Myocyte (in vitro differentiated cells): ENCODE measurements around the gene TMPRSS9. TPM values are rescaled to one million over a fixed set of nuclear protein-coding genes. Genes with fewer than 3 reads are reported as not detected.

Source experiments
- DNase-seq: peaks from one replicate; pipeline ENCODE4 v3.0.0-alpha.2; 2012; ENCODE audit warnings: low read depth
- polyA plus RNA-seq: library from polyadenylated mRNA; unstranded; fragments of >200 nt; gene quantifications from one replicate; pipeline ENCODE4 v1.2.1, GENCODE V29; 2012; ENCODE audit warnings: missing spikeins
- total RNA-seq: library from RNA; depleted of rRNA; stranded (reverse); fragments of >200 nt; gene quantifications from 2 replicates; pipeline ENCODE4 v1.2.3, GENCODE V29; 2014

The TMPRSS9 gene
- not detected in 2 replicates for total RNA-seq
- polyA plus RNA-seq = 0.62 TPM

- DNase-seq = no peak
Measured at GRCh38 chr19:2359992-2360685, at the start of gene TMPRSS9. TMPRSS9 (plus strand) TSS chr19:2360265; CDS start chr19:2389786, 29,521 bp downstream.

DNA sequence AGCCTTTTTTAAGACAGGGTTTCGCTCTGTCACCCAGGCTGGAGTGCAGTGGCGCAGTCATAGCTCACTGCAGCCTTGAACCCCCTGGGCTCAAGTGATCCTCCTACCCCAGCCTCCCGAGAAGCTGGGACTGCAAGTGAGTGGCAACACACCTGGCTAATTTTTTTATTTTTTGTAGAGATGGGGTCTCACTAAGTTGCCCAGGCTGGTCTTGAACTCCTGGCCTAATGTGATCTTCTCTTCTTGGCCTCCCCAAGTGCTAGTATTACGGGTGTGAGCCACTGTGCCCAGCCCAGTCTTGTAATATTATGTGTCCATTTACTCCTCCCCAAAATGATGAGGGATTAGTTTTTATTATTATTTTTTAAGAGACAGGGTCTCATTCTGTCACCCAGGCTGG lies 49.0 kb upstream of the TMPRSS9 start:
- no peak for DNase-seq

DNA sequence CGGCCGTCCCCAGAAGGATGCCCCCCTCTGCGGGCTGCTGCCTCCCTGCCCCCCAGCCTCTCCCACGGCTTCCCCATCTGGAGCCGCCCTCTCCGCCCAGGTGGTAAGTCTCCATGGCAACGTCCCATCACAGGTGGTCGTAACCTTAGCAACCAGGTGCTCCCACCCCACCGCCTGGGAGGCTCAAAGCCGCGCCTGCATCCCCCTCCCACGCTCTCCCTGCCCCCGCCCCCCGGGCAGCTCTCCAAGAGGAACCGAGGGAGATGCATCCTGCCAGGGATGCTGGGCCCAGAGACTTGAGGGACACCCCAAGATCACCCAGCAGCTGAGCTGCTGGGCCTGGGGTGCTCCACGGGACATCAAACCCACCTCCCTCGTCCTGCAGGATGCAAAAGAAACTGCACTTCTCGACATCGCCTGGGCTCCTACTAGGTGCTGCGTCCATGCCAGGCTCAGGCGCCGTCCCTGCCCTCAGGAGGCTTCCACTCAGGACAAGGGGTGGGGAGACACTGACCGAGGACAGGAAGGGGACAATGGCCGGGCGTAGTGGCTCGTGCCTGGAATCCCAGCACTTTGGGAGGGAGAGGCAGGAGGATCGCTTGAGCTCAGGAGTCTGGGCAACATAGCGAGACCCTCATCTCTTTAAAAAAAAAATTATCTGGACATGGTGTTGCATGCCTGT lies 47.1 kb upstream of the TMPRSS9 start:
- DNase-seq = no peak

DNA sequence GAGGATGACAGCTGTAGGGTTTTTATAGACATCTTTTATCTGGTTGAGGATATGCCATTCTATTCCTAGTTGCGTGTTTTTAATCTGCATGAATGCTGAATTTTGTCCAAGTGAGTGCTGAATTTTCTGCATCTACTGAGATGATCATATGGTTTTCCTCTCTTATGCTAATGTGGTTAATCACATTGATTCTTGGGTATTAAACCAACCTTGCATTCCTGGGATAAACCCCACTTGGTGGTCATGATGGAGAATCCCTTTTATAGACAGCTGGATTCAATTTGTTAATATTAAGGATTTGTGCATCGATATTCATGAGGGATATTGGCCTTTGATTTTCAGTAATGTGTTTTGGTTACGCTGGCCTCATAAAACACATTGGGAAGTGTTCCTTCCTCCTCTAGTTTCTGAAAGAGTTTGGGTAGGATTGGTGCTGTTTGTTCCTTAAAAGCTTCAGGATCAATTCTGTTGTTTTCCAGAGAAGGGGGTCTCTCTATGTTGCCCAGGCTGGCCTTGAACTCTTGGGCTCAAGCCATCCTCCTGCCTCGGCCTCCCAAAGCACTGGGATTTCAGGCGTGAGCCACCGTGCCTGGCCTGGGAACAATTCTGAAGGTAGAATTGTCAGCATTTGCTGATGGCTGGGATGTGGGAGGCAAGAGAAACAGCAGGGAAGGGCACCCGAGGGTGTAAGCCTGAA lies 44.8 kb upstream of the TMPRSS9 start:
- DNase-seq = no peak

DNA sequence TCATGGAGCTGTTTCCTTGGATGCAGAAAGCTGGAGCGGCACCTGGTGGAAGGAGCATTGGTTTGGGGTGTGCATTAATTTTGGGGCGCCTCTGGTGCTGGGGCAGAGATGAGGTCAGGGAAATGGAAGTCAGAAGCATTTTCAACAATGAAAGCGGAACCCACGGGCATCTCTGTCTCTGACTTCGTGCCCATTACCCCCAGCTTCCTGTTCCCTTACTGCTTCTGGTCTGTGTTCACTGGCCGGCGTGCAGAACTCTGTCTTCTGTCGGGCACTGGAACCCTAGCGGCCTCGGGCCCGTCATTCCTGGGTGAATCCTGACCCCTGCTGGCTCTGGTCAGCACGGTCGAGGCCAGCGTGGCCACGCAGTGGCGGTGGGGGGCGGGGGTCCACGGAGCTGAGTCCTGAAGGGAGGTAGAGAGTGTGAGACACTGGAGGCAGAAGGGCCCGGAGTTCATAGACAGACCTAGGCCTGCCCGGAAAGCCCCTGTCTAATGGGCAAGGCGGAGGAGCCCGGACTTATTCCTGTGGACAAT lies 44.2 kb upstream of the TMPRSS9 start:
- peak; percentile 71 for DNase-seq

DNA sequence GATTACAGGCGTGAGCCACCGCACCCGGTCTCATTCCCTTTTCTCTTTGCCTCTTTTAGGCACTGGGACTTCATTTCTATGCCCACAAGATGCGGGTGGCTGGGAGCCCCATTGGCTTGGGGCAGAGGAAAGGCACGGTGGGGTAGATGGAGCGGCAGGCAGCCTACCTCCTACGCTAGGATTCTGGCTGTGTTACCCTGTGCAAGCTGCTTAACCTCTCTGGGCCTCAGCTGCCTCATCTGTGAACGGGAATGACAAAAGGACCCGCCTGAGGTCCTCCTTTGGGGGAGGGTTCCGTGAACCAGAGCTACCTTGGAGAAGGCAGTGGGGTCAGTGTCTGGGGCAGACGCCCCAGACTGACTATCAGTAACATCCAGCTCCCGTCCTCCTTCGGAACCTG lies 42.8 kb upstream of the TMPRSS9 start:
- no peak for DNase-seq

DNA sequence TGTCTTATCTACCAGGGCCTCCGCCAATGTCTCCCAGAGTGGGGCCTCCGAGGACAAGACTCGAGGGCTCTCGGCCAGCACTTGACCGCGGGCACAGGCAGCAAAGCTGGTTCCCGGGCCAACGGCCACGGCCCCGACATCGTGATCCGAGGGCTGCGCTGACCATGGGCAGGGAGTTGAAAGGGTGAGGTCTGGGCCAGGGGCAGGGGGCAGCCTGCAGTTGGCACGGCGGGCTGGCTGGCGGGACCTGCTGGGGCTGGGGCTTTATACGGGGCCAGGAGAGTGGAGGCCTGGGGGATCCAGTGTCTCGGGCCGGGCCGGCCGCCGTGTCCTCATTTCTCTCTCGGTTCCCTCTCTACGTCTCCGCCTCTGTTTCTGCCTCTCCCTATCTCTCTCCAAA lies 42.3 kb upstream of the TMPRSS9 start:
- DNase-seq = no peak

DNA sequence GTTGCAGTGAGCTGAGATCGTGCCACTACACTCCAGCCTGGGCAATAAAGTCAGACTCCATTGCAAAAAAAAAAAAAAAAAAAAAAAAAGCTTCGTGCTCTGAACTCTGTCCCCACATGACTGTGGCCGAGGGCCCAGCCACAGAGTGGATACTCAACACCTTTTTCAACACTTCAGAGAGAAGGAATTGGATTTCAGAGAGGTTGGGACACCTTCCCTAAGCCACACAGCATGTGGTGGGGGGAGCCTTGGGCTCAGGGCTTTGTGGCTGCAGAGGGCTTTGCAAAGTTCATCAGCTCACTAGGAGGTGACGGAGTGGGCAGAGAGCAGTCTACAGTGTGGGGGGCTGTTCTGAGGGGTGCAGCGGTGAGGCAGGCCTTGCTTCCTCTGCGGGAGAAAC lies 41.1 kb upstream of the TMPRSS9 start:
- no peak for DNase-seq

DNA sequence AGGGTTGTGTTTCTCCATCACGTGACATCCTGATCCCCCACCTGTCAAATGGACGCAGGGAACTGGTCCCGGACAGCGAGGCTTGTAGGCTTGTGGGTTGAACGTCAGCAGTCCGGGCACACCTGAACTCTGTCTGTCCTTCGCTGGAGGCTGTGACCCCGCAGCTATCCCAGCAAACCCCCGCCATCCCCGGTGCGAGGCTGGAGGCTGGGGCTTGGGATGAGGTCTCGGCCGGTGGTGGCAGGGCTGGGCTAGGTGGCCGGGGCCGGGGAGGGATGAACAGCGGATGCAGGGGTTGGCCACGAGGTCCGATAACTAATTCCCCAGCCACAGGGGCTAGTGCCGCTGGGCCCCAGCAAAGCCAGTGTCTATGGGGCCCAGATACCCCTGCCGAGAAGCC lies 40.5 kb upstream of the TMPRSS9 start:
- no peak for DNase-seq

GRCh38 chr19:2320049-2320448 lies 40.0 kb upstream of the TMPRSS9 start:
- no peak for DNase-seq

DNA sequence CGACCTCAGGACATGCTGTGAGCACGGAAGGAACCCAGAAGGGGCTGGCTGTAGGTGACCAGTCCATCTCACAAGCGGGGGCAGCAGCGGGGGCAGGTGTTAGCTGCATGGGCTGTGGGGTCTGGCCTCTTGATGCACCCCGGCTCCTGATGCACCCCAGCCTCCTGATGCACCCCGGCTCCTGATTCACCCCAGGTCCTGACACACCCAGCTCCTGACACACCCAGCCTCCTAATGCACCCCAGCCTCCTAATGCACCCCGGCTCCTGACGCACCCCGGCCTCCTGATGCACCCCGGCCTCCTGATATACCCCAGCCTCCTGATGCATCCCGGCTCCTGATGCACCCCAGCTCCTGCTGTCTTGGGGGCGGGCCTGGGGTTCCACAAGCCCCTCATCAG lies 39.1 kb upstream of the TMPRSS9 start:
- DNase-seq = no peak

GRCh38 chr19:2321565-2322283 lies 38.3 kb upstream of the TMPRSS9 start:
- DNase-seq = no peak

GRCh38 chr19:2323707-2324106 lies 36.4 kb upstream of the TMPRSS9 start:
- no peak for DNase-seq

DNA sequence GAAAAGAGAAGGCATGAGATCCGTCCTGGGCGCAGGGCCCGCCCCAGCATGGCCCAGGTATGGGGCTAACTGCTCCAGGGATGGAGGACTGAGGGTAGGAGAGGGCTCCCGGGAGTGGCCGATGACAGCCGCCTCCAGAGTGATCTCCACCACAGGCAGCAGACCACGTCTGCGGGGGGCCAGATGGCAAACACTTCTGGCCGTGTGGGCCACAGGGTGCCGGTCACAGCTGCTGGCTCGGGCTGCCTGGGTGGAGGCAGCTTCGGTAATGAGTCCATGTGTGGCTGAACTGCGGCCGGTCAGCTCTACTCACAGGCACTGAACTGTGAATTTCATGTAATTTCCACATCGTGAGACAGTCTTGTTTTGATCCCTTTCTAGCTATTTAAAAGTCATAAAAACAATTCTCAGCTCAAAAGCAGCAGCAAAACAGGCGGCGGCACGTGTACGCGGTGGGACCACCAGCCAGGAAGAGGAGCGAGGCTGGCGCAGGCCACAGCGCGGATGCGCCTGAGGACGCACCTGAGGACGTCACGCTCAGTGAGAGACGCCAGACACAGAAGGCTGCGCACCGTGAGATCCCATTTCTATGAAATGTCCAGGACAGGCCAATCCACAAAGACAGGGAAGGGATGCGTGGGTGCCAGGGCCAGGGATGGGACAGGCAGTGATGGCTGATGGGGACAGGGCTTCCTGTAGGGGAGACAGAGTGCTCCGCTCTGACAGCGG lies 35.7 kb upstream of the TMPRSS9 start:
- DNase-seq = no peak

DNA sequence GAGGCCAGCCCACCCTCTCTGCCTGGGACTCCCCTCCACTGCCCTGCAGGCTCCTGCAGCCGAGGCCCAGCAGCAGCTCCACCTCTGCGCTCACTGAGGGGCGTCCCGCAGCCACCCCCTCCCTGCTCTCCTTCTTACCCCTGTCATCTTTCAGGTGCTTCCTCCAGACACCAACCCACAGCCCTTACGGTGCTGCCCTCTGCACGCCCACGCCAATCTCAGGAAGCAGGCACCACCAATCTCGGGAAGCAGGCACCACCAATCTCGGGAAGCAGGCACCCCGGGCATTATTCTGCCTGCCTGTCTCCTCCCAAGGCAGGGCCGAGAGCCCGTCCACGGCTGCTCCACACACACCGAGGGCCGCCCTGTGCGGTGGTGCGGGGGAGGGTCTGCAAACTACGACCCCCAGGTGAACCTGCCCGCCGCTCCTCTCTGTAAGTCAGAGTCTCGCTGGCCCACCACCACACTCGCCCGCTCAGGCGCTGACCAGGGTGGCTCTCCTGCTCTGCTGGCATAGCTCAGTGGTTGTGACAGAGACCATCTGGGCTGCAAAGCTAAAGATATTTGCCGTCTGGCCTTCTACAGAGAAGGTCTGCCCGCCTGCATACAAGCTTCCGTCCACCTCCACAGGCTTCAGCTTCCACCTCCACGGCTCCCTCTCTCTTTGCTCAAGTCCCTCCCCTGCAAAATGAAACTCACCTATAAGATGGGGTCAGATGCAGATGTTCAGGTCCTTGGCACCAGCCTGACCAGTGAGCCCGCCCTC lies 34.6 kb upstream of the TMPRSS9 start:
- no peak for DNase-seq

DNA sequence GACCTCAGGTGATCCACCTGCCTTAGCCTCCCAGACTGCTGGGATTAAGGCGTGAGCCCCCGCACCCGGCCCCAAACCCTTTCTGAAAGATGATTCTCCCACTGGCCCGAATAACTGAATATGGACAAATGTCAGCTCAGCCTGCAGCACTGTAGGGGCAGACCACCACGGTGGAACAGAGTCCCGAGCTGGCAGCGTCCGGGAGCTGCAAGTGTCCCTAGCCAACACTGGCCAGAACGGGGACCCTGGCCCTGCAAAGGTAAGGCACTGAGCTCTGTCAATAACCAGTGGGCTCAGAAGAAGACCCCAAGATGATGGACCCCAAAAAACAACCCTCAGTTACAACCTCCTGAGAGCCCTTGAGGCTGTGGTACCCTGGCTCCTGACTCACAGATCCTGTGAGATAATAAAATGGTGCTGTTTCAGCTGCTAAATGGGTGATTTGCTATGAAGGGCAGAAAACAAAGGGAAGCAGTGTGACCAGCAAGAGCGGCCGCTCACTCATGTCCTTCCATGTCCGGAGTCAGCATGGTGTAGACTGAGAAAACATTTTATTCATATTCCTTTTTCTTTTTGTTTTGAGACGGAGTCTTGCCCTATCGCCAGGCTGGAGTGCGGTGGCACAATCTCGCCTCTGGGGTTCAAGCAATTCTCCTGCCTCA lies 33.2 kb upstream of the TMPRSS9 start:
- no peak for DNase-seq

DNA sequence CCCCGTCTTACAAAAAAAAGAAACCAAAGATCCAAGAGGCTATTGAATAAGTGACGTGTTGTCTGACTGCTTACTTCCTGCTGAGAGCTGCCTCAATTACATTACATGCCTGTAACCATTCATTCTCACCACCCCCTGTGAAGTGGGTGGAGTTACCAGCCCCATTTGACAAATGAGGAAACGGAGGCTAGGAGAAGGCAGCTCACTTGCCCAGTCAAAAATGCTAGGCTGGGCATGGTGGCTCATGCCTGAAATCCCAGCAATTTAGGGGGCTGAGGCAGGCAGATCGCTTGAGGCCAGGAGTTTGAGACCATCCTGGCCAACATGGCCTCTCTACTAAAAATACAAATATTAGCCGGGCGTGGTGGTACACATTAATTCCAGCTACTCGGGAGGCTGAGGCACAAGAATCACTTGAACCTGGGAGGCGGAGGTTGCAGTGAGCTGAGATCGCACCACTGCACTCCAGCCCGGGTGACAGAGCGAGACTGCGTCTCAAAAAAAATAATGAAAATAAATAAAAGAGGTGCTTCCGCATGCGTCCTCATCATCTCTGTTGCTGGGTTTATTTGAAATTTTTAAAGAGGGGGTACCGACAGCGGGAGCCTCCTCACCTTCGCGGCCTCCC lies 32.2 kb upstream of the TMPRSS9 start:
- DNase-seq = peak; percentile 62

GRCh38 chr19:2328401-2329148 lies 31.5 kb upstream of the TMPRSS9 start, which contains the start of the genes LSM7 and SPPL2B:
LSM7 (minus strand) TSS chr19:2328586; CDS start chr19:2328566, 20 bp downstream.
SPPL2B (plus strand) TSS chr19:2328684; CDS start chr19:2328710, 26 bp downstream.
- peak; percentile 92 for DNase-seq
